Fibroblast of pulmonary artery (primary cell): ENCODE results near the gene PIEZO2.

ENCODE experiments used
- DNase-seq: peaks from one replicate; pipeline ENCODE4 v3.0.0-alpha.2; 2010; ENCODE audit warnings: low read depth
- H3K4me3 ChIP-seq: replicated peaks from 2 replicates; pipeline ENCODE4 v1.5.1; 2011; ENCODE audit warnings: low read depth, mild to moderate bottlenecking, control low read depth, low read length, moderate library complexity
- CTCF ChIP-seq: IDR thresholded peaks from 2 replicates; pipeline ENCODE4 v1.5.1; 2011; ENCODE audit warnings: mild to moderate bottlenecking, control low read depth, low read length, inconsistent platforms; ENCODE audit errors: missing control alignments

Gene PIEZO2

GRCh38 chr18:11121443-11121849, 27.9 kb downstream of the PIEZO2 start:
- peak; percentile 41 for DNase-seq
- H3K4me3 ChIP-seq, result no peak overlapping the region
- TF ChIP-seq CTCF, result no peak

- no peak overlapping the region for H3K4me3 ChIP-seq
- TF ChIP-seq CTCF, result no peak
- peak; percentile 81 for DNase-seq
Observed at GRCh38 chr18:11119959-11120587, 29.3 kb downstream of the PIEZO2 start.

GRCh38 chr18:11119550-11119949, 29.8 kb downstream of the PIEZO2 start:
- peak; percentile 78 for DNase-seq
- TF ChIP-seq CTCF, result no peak

GRCh38 chr18:11118051-11118766, 31.2 kb downstream of the PIEZO2 start:
- no peak overlapping the region for H3K4me3 ChIP-seq
- DNase-seq, result no peak
- no peak for TF ChIP-seq CTCF

More at GRCh38 chr18:11119550-11119949, 29.8 kb downstream of the PIEZO2 start:
- H3K4me3 ChIP-seq, result no peak overlapping the region

GRCh38 chr18:11115276-11115675, 34.1 kb downstream of the PIEZO2 start:
- peak; percentile 71 for DNase-seq
- no peak overlapping the region for H3K4me3 ChIP-seq
- TF ChIP-seq CTCF, result no peak

- H3K4me3 ChIP-seq, result no peak overlapping the region
- no peak for TF ChIP-seq CTCF
- peak; percentile 34 for DNase-seq
Observed at GRCh38 chr18:11114653-11115052, 34.7 kb downstream of the PIEZO2 start.
